ENCODE results near the gene PFKL. TPM values are rescaled to one million over a fixed set of nuclear protein-coding genes. Genes with fewer than 3 reads are reported as not detected.

PFKL gene
- total and polyA plus RNA-seq, 2 of the 8 experiments (the other 6 are each of a cell fraction or from before 2014, with no cell fraction given) = 80.2 to 82.3 TPM

- no peak overlapping the region for H3K4me3 ChIP-seq (ENCODE audit: extremely low read depth in 1 of 4, insufficient read depth in 2 of 4, low read depth in 3 of 4, low read length in 4 of 4)
- no peak overlapping the region for H3K27ac ChIP-seq (ENCODE audit: low read depth, low read length)
- no peak overlapping the region for H4K5ac ChIP-seq (ENCODE audit: insufficient read length, low read depth, low read length)
- no peak overlapping the region for H2BK20ac ChIP-seq (ENCODE audit: low read length)
- H3K23ac ChIP-seq (ENCODE audit: insufficient read length) = no peak overlapping the region
- ChIA-PET CTCF (ENCODE audit: partially characterized antibody) (no interaction called here), POLR2A (ENCODE audit: partially characterized antibody) (interaction anchor here (1.4 to 1.7 kb wide), 2 partner anchors 10 to 12 kb away, joined by 4 to 7 read pairs; no protein-coding TSS in a partner anchor)
- peaks cover 0 to 3% of the 10 kb centered on the region in 2 experiments for H4K20me1 ChIP-seq (replicated peaks in 1 of 2; ENCODE audit: control insufficient read depth in 1 of 2, insufficient read depth in 2 of 2, low read length in 2 of 2)
- H3K9ac ChIP-seq (replicated peaks in 1 of 4; ENCODE audit: extremely low read depth in 1 of 4, low read depth in 3 of 4, low read length in 3 of 4) = no peak overlapping the region
- 94% methylated on average over 36 of the region's 44 CpGs; no CpG with 5 or more reads in 1 of the 2 experiments for WGBS, 2 experiments (ENCODE audit: extremely low coverage in 1 of 2, insufficient coverage in 1 of 2, insufficient read length in 1 of 2, insufficient replicate concordance in 2 of 2, low coverage in 1 of 2, low lambda C conversion rate in 2 of 2, missing lambda C conversion rate in 1 of 2)
- no peak overlapping the region for H3K56ac ChIP-seq (replicated peaks; ENCODE audit: insufficient read length, low read depth, low read length)
- H3K79me1 ChIP-seq (ENCODE audit: low read depth, low read length) = no peaks in the 10 kb centered on the region
- no peak overlapping the region for H2AFZ ChIP-seq (ENCODE audit: low read length)
- no peaks in the 10 kb centered on the region for H3K79me2 ChIP-seq (ENCODE audit: control insufficient read depth in 1 of 2, insufficient read depth in 2 of 2, low read length in 2 of 2)
- H3K4ac ChIP-seq (replicated peaks; ENCODE audit: insufficient read length, low read depth, low read length) = no peak overlapping the region
- H3K4me1 ChIP-seq (replicated peaks in 1 of 4; ENCODE audit: control insufficient read depth in 3 of 4, insufficient read depth in 4 of 4, low read length in 3 of 4) = no peaks in the 10 kb centered on the region
- H4K91ac ChIP-seq (replicated peaks; ENCODE audit: insufficient read length, low read length) = no peak overlapping the region
- no peaks in the 10 kb centered on the region for H3K9me3 ChIP-seq (ENCODE audit: insufficient read depth in 2 of 2, low read depth in 1 of 2, low read length in 1 of 2)
- H2BK120ac ChIP-seq (replicated peaks; ENCODE audit: low read depth, low read length) = no peak overlapping the region
- no peak overlapping the region for H3K4me2 ChIP-seq (ENCODE audit: insufficient read depth in 1 of 2, low read depth in 2 of 2, low read length in 2 of 2)
- H3K23me2 ChIP-seq (ENCODE audit: low read depth, low read length) = no peaks in the 10 kb centered on the region
- H2BK15ac ChIP-seq (ENCODE audit: low read length) = no peak overlapping the region
- DNase-seq (ENCODE audit: low read depth in 1 of 2, low spot score in 2 of 2) = no peak
- no peak overlapping the region for H2BK12ac ChIP-seq (ENCODE audit: low read depth, low read length)
- peaks cover 0 to 30% (median 1%) of the 10 kb centered on the region in 4 experiments; a peak in 2 of 8 replicates for H3K36me3 ChIP-seq (ENCODE audit: control insufficient read depth in 2 of 4, insufficient read depth in 4 of 4, low read length in 3 of 4)
- no peak overlapping the region for H2BK5ac ChIP-seq (ENCODE audit: low read depth, low read length)
- no peaks in the 10 kb centered on the region for H3K27me3 ChIP-seq (replicated peaks in 1 of 4; ENCODE audit: control insufficient read depth in 3 of 4, extremely low read depth in 1 of 4, insufficient read depth in 3 of 4, low read length in 3 of 4)
- no peak overlapping the region for H4K8ac ChIP-seq (ENCODE audit: extremely low read depth, insufficient read depth, low read length)
- no peak overlapping the region for H3K18ac ChIP-seq (ENCODE audit: extremely low read depth, low read length)
- H3K14ac ChIP-seq (ENCODE audit: insufficient read length) = no peak overlapping the region
- no peak for FAIRE-seq
- no peak overlapping the region for H2AK5ac ChIP-seq (ENCODE audit: low read depth, low read length)
- no peak for TF ChIP-seq MAFK (IDR thresholded peaks at IDR 0.05; ENCODE audit: low read depth, low read length)
- TF ChIP-seq KDM5A (IDR thresholded peaks at IDR 0.05; ENCODE audit: low read length) = no peak
- no peak for TF ChIP-seq ASH2L (IDR thresholded peaks at IDR 0.05; ENCODE audit: low read length)
- no peak for TF ChIP-seq CEBPB (IDR thresholded peaks at IDR 0.05; ENCODE audit: low read depth, low read length)
- TF ChIP-seq CTBP2 (IDR thresholded peaks at IDR 0.05; ENCODE audit: borderline replicate concordance, insufficient read depth, insufficient read length, low read length) = no peak
- TF ChIP-seq HDAC6 (IDR thresholded peaks at IDR 0.05; ENCODE audit: low read depth, low read length) = no peak
- no peak for TF ChIP-seq JUN (IDR thresholded peaks at IDR 0.05; ENCODE audit: low read depth, low read length)
- no peak for TF ChIP-seq TAF7 (optimal IDR thresholded peaks at IDR 0.05; ENCODE audit: borderline replicate concordance, low read depth, low read length)
- TF ChIP-seq RFX5 (IDR thresholded peaks at IDR 0.05; ENCODE audit: borderline replicate concordance, low read depth, low read length) = no peak
- no peak for TF ChIP-seq GTF2F1 (IDR thresholded peaks at IDR 0.05; ENCODE audit: borderline replicate concordance, low read depth, low read length)
- TF ChIP-seq USF2 (IDR thresholded peaks at IDR 0.05; ENCODE audit: low read length) = no peak
- TF ChIP-seq POLR2A (IDR thresholded peaks at IDR 0.05; ENCODE audit: control extremely low read depth in 1 of 2, low read depth in 2 of 2, low read length in 2 of 2) = no peak
These were observed 25.8 kb downstream of the PFKL start for GRCh38 chr21:44325386-44326271.

All from H1 (cell line).